Lung (tissue), 12 donors: ENCODE data around the gene INO80. TPM values are rescaled to one million over a fixed set of nuclear protein-coding genes. Genes with fewer than 3 reads are reported as not detected.

Experiments used
- ATAC-seq: fragments of 200-7000 bp; cut with Tn5 transposase; one replicate; pipeline ENCODE4 v1.9.1; 2020; ENCODE audit warnings: moderate number of reproducible peaks; ENCODE audit not compliant: insufficient read depth, low FRiP score
- DNase-seq, 3 donors: peaks; one replicate each; pipeline ENCODE4 v3.0.0-alpha.2; 2013 to 2017
- H3K27ac ChIP-seq, 2 donors: one replicate each; pipeline ENCODE4 v1.5.1; 2013; ENCODE audit warnings: mild to moderate bottlenecking in 2 of 2, moderate library complexity in 2 of 2, control low read depth in 1 of 2, inconsistent platforms in 1 of 2, low read depth in 1 of 2, low read length in 1 of 2
- H3K27me3 ChIP-seq, 3 donors: one replicate each; pipeline ENCODE4 v1.5.1; 2013; ENCODE audit warnings: low read length in 2 of 3; ENCODE audit not compliant: control insufficient read depth in 3 of 3, insufficient read depth in 3 of 3
- H3K36me3 ChIP-seq, 4 donors: one replicate each; pipeline ENCODE4 v1.5.1; 2013; ENCODE audit warnings: low read length in 4 of 4, mild to moderate bottlenecking in 1 of 4, moderate library complexity in 1 of 4; ENCODE audit not compliant: control insufficient read depth in 4 of 4, insufficient read depth in 4 of 4
- H3K4me1 ChIP-seq, 5 donors: one replicate each; pipeline ENCODE4 v1.5.1; 2013; ENCODE audit warnings: low read length in 5 of 5, mild to moderate bottlenecking in 2 of 5, moderate library complexity in 1 of 5; ENCODE audit not compliant: control insufficient read depth in 5 of 5, insufficient read depth in 5 of 5
- H3K4me3 ChIP-seq: one replicate; pipeline ENCODE4 v1.5.1; 2013; ENCODE audit warnings: mild to moderate bottlenecking, control low read depth, moderate library complexity
- H3K9ac ChIP-seq, 2 donors: one replicate each; pipeline ENCODE4 v1.5.1; 2013; ENCODE audit warnings: low read length in 2 of 2, control low read depth in 1 of 2; ENCODE audit not compliant: insufficient read depth in 1 of 2
- H3K9me3 ChIP-seq, 4 donors: one replicate each; pipeline ENCODE4 v1.5.1; 2013; ENCODE audit warnings: low read length in 3 of 4, mild to moderate bottlenecking in 1 of 4, moderate library complexity in 1 of 4; ENCODE audit not compliant: control insufficient read depth in 4 of 4, insufficient read depth in 3 of 4
- CTCF ChIP-seq: IDR thresholded peaks from 2 replicates; pipeline ENCODE4 v1.5.1; 2012; ENCODE audit warnings: mild to moderate bottlenecking; ENCODE audit errors: control extremely low read depth, extremely low read depth
- WGBS, 2 donors: extraction: QIAGEN DNeasy Blood & Tissue Kit; methylation state at CpG; one replicate each; pipeline ENCODE4 v1.1.7; 2013; 5-methylcytosine and 5-hydroxymethylcytosine counted together
- polyA plus RNA-seq, 2 donors: library from polyadenylated mRNA; stranded (reverse); fragments of 200-250 nt; gene quantifications; one replicate each; pipeline ENCODE4 v1.2.1, GENCODE V29; 2013
- total RNA-seq, 2 donors: library from RNA; depleted of rRNA in 1 of 2; stranded (reverse); fragments of >200 nt in 1 of 2; gene quantifications; one replicate each; pipeline ENCODE4 v1.2.1, GENCODE V29; 2014 to 2021
- donor health status: control.
- donor health status: control.
- donor health status: Bipolar disorder and iron deficiency.
- donor health status: healthy.
- donor health status: DM: yes; HTN: yes; CAD: no.

Gene INO80
- total and polyA plus RNA-seq, 4 donors: 8.0 to 50.1 (median 22.9) TPM

DNA sequence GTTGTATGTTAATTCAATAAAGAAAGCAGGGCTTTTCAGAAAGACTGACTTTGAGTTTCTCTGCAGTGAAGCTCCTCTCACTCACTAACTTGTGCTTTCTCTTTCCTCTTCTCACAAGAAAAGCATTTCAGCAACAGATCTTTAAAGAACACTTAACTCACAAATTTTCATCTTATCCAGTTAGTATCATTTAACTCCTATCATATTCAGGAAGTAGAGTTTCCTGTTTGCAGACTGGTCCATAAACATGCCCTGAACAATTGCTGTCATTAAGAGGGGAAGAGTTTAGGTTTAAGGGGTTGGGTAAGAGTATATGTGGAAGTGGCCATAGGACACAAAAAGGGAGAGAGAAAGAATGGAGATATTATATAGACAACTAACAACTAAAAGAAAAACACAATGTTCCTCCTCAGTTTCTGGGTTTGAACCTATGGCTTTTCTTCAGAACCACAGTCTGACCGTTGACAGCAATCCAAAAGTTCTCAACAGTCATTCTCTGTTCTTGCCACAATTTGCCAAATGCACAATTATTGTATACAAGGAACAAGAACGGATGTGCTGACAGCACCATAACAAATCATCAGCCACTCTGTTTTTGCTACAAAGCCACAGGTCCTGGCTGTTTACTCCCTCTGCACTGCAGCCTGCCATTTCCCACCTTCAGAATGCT is 98.9 kb downstream of the INO80 start:
- Histone ChIP-seq H3K9me3 (no peaks in the 10 kb centered on the region), H3K4me3 (no peak overlapping the region), H3K4me1 (peaks cover 2 to 72% (median 38%) of the 10 kb centered on the region in 5 donors), H3K9ac (peak overlapping the region in 1 of 2 donors; percentile 23), H3K36me3 (peaks cover 12 to 20% (median 13%) of the 10 kb centered on the region in 4 donors), H3K27ac (peak overlapping the region in 1 of 2 donors; percentile 12), H3K27me3 (no peaks in the 10 kb centered on the region)
- DNase-seq (peak; percentile 14 to 81 (median 70)), ATAC-seq (no peak)
- no peak for TF ChIP-seq CTCF
- 10 to 20% methylated on average over 2 of the region's 2 CpGs for WGBS, 2 donors

GRCh38 chr15:41013691-41014414 is 102.2 kb downstream of the INO80 start:
- Histone ChIP-seq H3K27me3 (no peaks in the 10 kb centered on the region), H3K9me3 (no peaks in the 10 kb centered on the region), H3K27ac (no peak overlapping the region), H3K4me3 (no peak overlapping the region), H3K36me3 (peaks cover 8 to 18% (median 11%) of the 10 kb centered on the region in 4 donors), H3K9ac (peak overlapping the region in 1 of 2 donors; percentile 30), H3K4me1 (peaks cover 4 to 57% (median 46%) of the 10 kb centered on the region in 5 donors)
- TF ChIP-seq CTCF: no peak
- peak in 2 of 3 donors; percentile 72 to 91 for DNase-seq
- no peak for ATAC-seq
- WGBS, 2 donors: 47 to 65% methylated on average over 3 of the region's 3 CpGs

DNA sequence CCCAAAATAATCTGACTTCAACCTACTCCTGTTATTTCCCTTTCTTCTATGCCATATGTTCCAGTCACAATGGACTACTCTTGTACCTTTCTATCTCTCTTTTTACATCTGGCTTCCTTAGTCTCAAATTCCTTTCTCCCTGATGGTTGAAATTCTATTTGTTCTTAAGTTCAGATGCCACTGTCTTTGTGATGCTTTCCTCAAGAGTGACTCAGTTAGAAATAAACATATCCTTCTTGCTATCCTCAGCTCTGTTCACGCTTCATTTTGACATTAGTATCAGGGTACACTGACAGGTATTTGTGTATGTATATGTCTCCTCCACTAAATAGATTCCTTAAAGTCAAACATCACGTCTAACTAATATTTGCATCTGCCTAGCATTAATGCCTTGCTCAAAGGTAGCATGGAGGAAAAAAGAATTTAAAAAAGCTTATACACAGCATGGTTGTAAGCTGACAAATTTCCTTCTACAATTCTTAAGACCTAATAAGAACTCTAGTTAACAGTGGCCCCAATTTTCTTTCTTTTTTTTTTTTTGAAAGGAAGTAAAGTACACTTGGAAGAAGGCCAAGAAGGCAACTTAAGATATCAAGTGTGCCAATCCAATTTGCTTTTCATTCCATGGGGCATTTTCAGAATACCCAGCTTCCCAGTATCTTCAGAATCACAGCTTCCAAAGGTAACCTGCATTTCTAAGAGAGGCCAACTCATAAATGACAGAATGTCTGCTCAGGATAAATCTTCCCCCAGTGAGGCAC is 104.8 kb downstream of the INO80 start:
- Histone ChIP-seq H3K4me1 (peaks cover 2 to 32% (median 28%) of the 10 kb centered on the region in 5 donors), H3K27me3 (no peaks in the 10 kb centered on the region), H3K4me3 (no peak overlapping the region), H3K36me3 (peaks cover 9 to 16% (median 13%) of the 10 kb centered on the region in 4 donors), H3K27ac (no peak overlapping the region), H3K9me3 (no peaks in the 10 kb centered on the region), H3K9ac (peak overlapping the region in 1 of 2 donors; percentile 17)
- TF ChIP-seq CTCF: no peak
- ATAC-seq: no peak
- WGBS, 2 donors: 59 to 73% methylated on average over 2 of the region's 2 CpGs
- DNase-seq: peak in 2 of 3 donors; percentile 52 to 69
